Neural progenitor cell (in vitro differentiated cells): Measurements from ENCODE around the gene SH3GLB2. TPM values are rescaled to one million over a fixed set of nuclear protein-coding genes. Genes with fewer than 3 reads are reported as not detected.
"Not testable (repeated sequence)": the region's sequence is repeated elsewhere in the genome, so short reads cannot be mapped to it uniquely, and the experiment has no call there.

ENCODE experiments used
- DNase-seq: peaks from one replicate; pipeline ENCODE4 v3.0.0-alpha.2; 2016; ENCODE audit warnings: low spot score
- H2AFZ ChIP-seq: fragments of 200-600 bp; sonication (generic); replicated peaks from 2 replicates; pipeline ENCODE4 v1.6.1; 2016; ENCODE audit warnings: antibody characterized with exemption
- H3F3A ChIP-seq: fragments of 200-600 bp; sonication (generic); 2 replicates; pipeline ENCODE4 v1.6.1; 2016; ENCODE audit warnings: antibody characterized with exemption, low read depth
- H3K27ac ChIP-seq: fragments of 200-600 bp; sonication (generic); 2 replicates; pipeline ENCODE4 v1.5.1; 2016; ENCODE audit warnings: mild to moderate bottlenecking
- H3K27me3 ChIP-seq: fragments of 200-600 bp; sonication (generic); 2 replicates; pipeline ENCODE4 v1.6.1; 2016; ENCODE audit warnings: mild to moderate bottlenecking, moderate library complexity
- H3K36me3 ChIP-seq: fragments of 200-600 bp; sonication (generic); 2 replicates; pipeline ENCODE4 v1.5.1; 2016
- H3K4me1 ChIP-seq: fragments of 200-600 bp; sonication (generic); 2 replicates; pipeline ENCODE4 v1.6.1; 2016; ENCODE audit warnings: mixed run types
- H3K4me2 ChIP-seq: fragments of 200-600 bp; sonication (generic); 2 replicates; pipeline ENCODE4 v1.6.1; 2016
- H3K4me3 ChIP-seq: fragments of 200-600 bp; sonication (generic); 2 replicates; pipeline ENCODE4 v1.5.1; 2016
- H3K79me2 ChIP-seq: fragments of 200-600 bp; sonication (generic); 2 replicates; pipeline ENCODE4 v1.6.1; 2016; ENCODE audit warnings: low read depth
- H3K9ac ChIP-seq: fragments of 200-600 bp; sonication (generic); 2 replicates; pipeline ENCODE4 v1.6.1; 2016
- H3K9me3 ChIP-seq: fragments of 200-600 bp; sonication (generic); 2 replicates; pipeline ENCODE4 v1.5.1; 2016; ENCODE audit warnings: low read depth
- H4K20me1 ChIP-seq: fragments of 200-600 bp; sonication (generic); 2 replicates; pipeline ENCODE4 v1.6.1; 2016; ENCODE audit warnings: low read depth
- H3K27ac Mint-ChIP-seq: 3 replicates; pipeline ENCODE4 v1.8.0; 2021; ENCODE audit warnings: mixed read lengths
- H3K27me3 Mint-ChIP-seq: 2 replicates; pipeline ENCODE4 v1.8.0; 2022; ENCODE audit warnings: low read depth, mild to moderate bottlenecking, inconsistent platforms, moderate library complexity, mixed read lengths; ENCODE audit not compliant: insufficient read depth
- H3K36me3 Mint-ChIP-seq: 3 replicates; pipeline ENCODE4 v1.8.0; 2021; ENCODE audit warnings: mixed read lengths
- H3K4me1 Mint-ChIP-seq: 3 replicates; pipeline ENCODE4 v1.8.0; 2021; ENCODE audit warnings: mixed read lengths
- H3K4me3 Mint-ChIP-seq: 3 replicates; pipeline ENCODE4 v1.8.0; 2021; ENCODE audit warnings: mild to moderate bottlenecking, moderate library complexity, mixed read lengths
- H3K9me3 Mint-ChIP-seq: 3 replicates; pipeline ENCODE4 v1.8.0; 2020; ENCODE audit warnings: mixed read lengths
- CTCF ChIP-seq: fragments of 200-600 bp; sonication (generic); IDR thresholded peaks from 2 replicates; pipeline ENCODE4 v1.5.1; 2017; ENCODE audit warnings: antibody characterized with exemption, mild to moderate bottlenecking
- EZH2 ChIP-seq: fragments of 200-600 bp; sonication (generic); IDR thresholded peaks from 2 replicates; pipeline ENCODE4 v1.6.1; 2017; ENCODE audit warnings: antibody characterized with exemption, mild to moderate bottlenecking, moderate library complexity
- EZH2phosphoT487 ChIP-seq: fragments of 200-600 bp; sonication (generic); IDR thresholded peaks from 2 replicates; pipeline ENCODE4 v1.6.1; 2017; ENCODE audit warnings: antibody characterized with exemption
- total RNA-seq: library from RNA; depleted of rRNA; stranded (reverse); fragments of >200 nt; gene quantifications from 2 replicates; pipeline ENCODE4 v1.2.3, GENCODE V29; 2015; ENCODE audit warnings: low replicate concordance

Gene SH3GLB2
- total RNA-seq, 1 donor from 2014 or later, result 45.7 TPM

GRCh38 chr9:128972956-128973355 lies 55.2 kb downstream of the SH3GLB2 start:
- no peaks in the 10 kb centered on the region for H3K79me2 ChIP-seq
- H3F3A ChIP-seq, result no peaks in the 10 kb centered on the region
- peaks cover 35% of the 10 kb centered on the region for H3K36me3 Mint-ChIP-seq
- H3K9ac ChIP-seq, result no peak overlapping the region
- no peak overlapping the region for H3K4me3 ChIP-seq
- H4K20me1 ChIP-seq, result no peaks in the 10 kb centered on the region
- H2AFZ ChIP-seq, result no peak overlapping the region
- no peaks in the 10 kb centered on the region for H3K27me3 Mint-ChIP-seq
- no peak overlapping the region for H3K4me3 Mint-ChIP-seq
- no peaks in the 10 kb centered on the region for H3K4me1 ChIP-seq
- no peak for DNase-seq
- no peaks in the 10 kb centered on the region for H3K9me3 ChIP-seq
- H3K9me3 Mint-ChIP-seq, result no peaks in the 10 kb centered on the region
- H3K27ac ChIP-seq, result no peak overlapping the region
- TF ChIP-seq EZH2, result no peak
- no peak for TF ChIP-seq CTCF
- no peak for TF ChIP-seq EZH2phosphoT487
- no peak overlapping the region for H3K27ac Mint-ChIP-seq
- H3K4me2 ChIP-seq, result no peak overlapping the region
- no peaks in the 10 kb centered on the region for H3K4me1 Mint-ChIP-seq
- no peaks in the 10 kb centered on the region for H3K27me3 ChIP-seq
- peaks cover 16% of the 10 kb centered on the region for H3K36me3 ChIP-seq

GRCh38 chr9:128969491-128969890 lies 58.6 kb downstream of the SH3GLB2 start:
- Histone ChIP-seq H3K9ac (no peak overlapping the region), H3K9me3 (no peaks in the 10 kb centered on the region), H3K27ac (no peak overlapping the region), H3K4me3 (no peak overlapping the region), H3K4me2 (no peak overlapping the region), H3K27me3 (no peaks in the 10 kb centered on the region), H3F3A (no peaks in the 10 kb centered on the region), H4K20me1 (no peaks in the 10 kb centered on the region), H3K36me3 (peaks cover 16% of the 10 kb centered on the region), H3K4me1 (no peaks in the 10 kb centered on the region), H3K79me2 (no peaks in the 10 kb centered on the region), H2AFZ (no peak overlapping the region)
- H3K27ac Mint-ChIP-seq, result no peak overlapping the region
- H3K27me3 Mint-ChIP-seq, result no peaks in the 10 kb centered on the region
- DNase-seq, result no peak
- H3K4me1 Mint-ChIP-seq, result no peaks in the 10 kb centered on the region
- peaks cover 36% of the 10 kb centered on the region for H3K36me3 Mint-ChIP-seq
- TF ChIP-seq EZH2 (no peak), CTCF (no peak), EZH2phosphoT487 (no peak)
- no peaks in the 10 kb centered on the region for H3K9me3 Mint-ChIP-seq
- H3K4me3 Mint-ChIP-seq, result no peak overlapping the region

- not testable (repeated sequence) for H3K79me2 ChIP-seq, DNase-seq, H4K20me1 ChIP-seq, H3K27ac Mint-ChIP-seq, H3K9me3 ChIP-seq, H3K4me2 ChIP-seq, H2AFZ ChIP-seq, H3K4me1 ChIP-seq, H3K4me1 Mint-ChIP-seq, H3K27me3 Mint-ChIP-seq, H3K9me3 Mint-ChIP-seq, H3K4me3 Mint-ChIP-seq, H3F3A ChIP-seq, H3K4me3 ChIP-seq, H3K27me3 ChIP-seq, H3K9ac ChIP-seq, H3K27ac ChIP-seq
- H3K36me3 ChIP-seq, result peaks cover 25% of the 10 kb centered on the region
- H3K36me3 Mint-ChIP-seq, result peaks cover 26% of the 10 kb centered on the region
Observed at GRCh38 chr9:128961403-128961802, 66.7 kb downstream of the SH3GLB2 start.

Other genes starting within 250 kb of the SH3GLB2 start
- 17.1 and 19.0 TPM in 2 replicates for gene TBC1D13, start 241.1 kb downstream of the SH3GLB2 start, total RNA-seq
- 3.2 and 9.1 TPM in 2 replicates for gene ENDOG, start 209.8 kb downstream of the SH3GLB2 start, total RNA-seq
- 17.2 and 50.1 TPM in 2 replicates for gene SPOUT1, start 198.5 kb downstream of the SH3GLB2 start, total RNA-seq
- gene KYAT1, start 146.4 kb downstream of the SH3GLB2 start, total RNA-seq, result 21.7 and 29.1 TPM in 2 replicates
- gene LRRC8A, start 146.2 kb downstream of the SH3GLB2 start, total RNA-seq, result 17.1 and 42.8 TPM in 2 replicates
- gene PHYHD1, start 107.3 kb downstream of the SH3GLB2 start, total RNA-seq, result 15.2 and 19.0 TPM in 2 replicates
- gene DOLK, start 80.7 kb downstream of the SH3GLB2 start, total RNA-seq, result 8.2 and 16.8 TPM in 2 replicates
- gene NUP188, start 80.6 kb downstream of the SH3GLB2 start, total RNA-seq, result 66.7 and 80.0 TPM in 2 replicates
- gene MIGA2, start 8.3 kb upstream of the SH3GLB2 start, total RNA-seq, result 10.8 and 39.1 TPM in 2 replicates
- 25.1 and 39.0 TPM in 2 replicates for gene DOLPP1, start 52.8 kb upstream of the SH3GLB2 start, total RNA-seq
- gene CRAT, start 82.5 kb upstream of the SH3GLB2 start, total RNA-seq, result 10.1 and 19.3 TPM in 2 replicates
- 82.4 and 133 TPM in 2 replicates for gene PTPA, start 83.1 kb upstream of the SH3GLB2 start, total RNA-seq
- gene IER5L, start 149.9 kb upstream of the SH3GLB2 start, total RNA-seq, result 12.2 and 32.7 TPM in 2 replicates